HepG2 (cell line): ENCODE results near the gene DOK1. TPM values are rescaled to one million over a fixed set of nuclear protein-coding genes. Genes with fewer than 3 reads are reported as not detected.

Experiments
- ATAC-seq: fragments of 200-7000 bp; cut with Tn5 transposase; 3 replicates; pipeline ENCODE4 v1.9.1; 2020; ENCODE audit warnings: mild to moderate bottlenecking, moderate library complexity
- BruUV-seq: library from RNA; stranded (reverse); fragments of 400-500 nt; replicated peaks from 2 replicates; lab custom pipeline; 2021; lab: Mats Ljungman, UMichigan
- CTCF ChIA-PET: fragments of 300-600 bp; formaldehyde crosslinking; extraction: SDS; loops from one replicate; lab custom pipeline; 2021; ENCODE audit warnings: low total read pairs, inconsistent platforms, low intra/inter-chr PET ratio; lab: Yijun Ruan, JAX
- POLR2A ChIA-PET: fragments of 350-600 bp; sonication (Branson Sonifier 250); formaldehyde crosslinking; loops from one replicate; lab custom pipeline; 2020; ENCODE audit warnings: antibody characterized with exemption, inconsistent platforms; lab: Yijun Ruan, JAX
- DNase-seq: peaks from one replicate; pipeline ENCODE4 v3.0.0-alpha.2; 2015; ENCODE audit warnings: low spot score
- FAIRE-seq: peaks from 3 replicates; lab custom pipeline; 2011; peaks lifted over from hg19 to GRCh38; lab: Jason Lieb, UNC
- H2AFZ ChIP-seq: one replicate; pipeline ENCODE4 v1.6.1; 2011; ENCODE audit warnings: low read length, inconsistent platforms
- H3K27ac ChIP-seq: fragments of 300-600 bp; 3 replicates; pipeline ENCODE4 v1.8.0; 2011; ENCODE audit warnings: mixed run types, mild to moderate bottlenecking, mixed read lengths, low read length, inconsistent platforms; ENCODE audit not compliant: insufficient read depth; ENCODE audit errors: extremely low read length
- H3K27me3 ChIP-seq, 2 experiments: fragments of 200-600 bp in 1 of 2; 2 replicates in 1 of 2; 3 replicates in 1 of 2; pipeline versions ENCODE4 v1.6.0 to v1.8.0; 2011; ENCODE audit warnings: low read length in 2 of 2, mild to moderate bottlenecking in 2 of 2, moderate library complexity in 2 of 2, inconsistent platforms in 1 of 2; ENCODE audit not compliant: insufficient read depth in 2 of 2, control insufficient read depth in 1 of 2
- H3K36me3 ChIP-seq, 2 experiments: fragments of 200-600 bp in 1 of 2; replicated peaks in 1 of 2; 2 replicates in 1 of 2; 3 replicates in 1 of 2; pipeline versions ENCODE4 v1.5.1 to v1.8.0; 2011; ENCODE audit warnings: low read length in 2 of 2, inconsistent platforms in 1 of 2; ENCODE audit not compliant: insufficient read depth in 2 of 2, control insufficient read depth in 1 of 2
- H3K4me1 ChIP-seq: 2 replicates; pipeline ENCODE4 v1.5.1; 2012; ENCODE audit warnings: low read length, inconsistent platforms; ENCODE audit not compliant: insufficient read depth
- H3K4me2 ChIP-seq: 2 replicates; pipeline ENCODE4 v1.6.0; 2011; ENCODE audit warnings: low read depth, low read length, inconsistent platforms
- H3K4me3 ChIP-seq, 3 experiments: fragments of 200-600 bp in 1 of 3; sonication (generic), shearing (Covaris generic) in 1 of 3; replicated peaks in 1 of 3; 2 replicates each; pipeline ENCODE4 v1.5.1; 2011 to 2016; ENCODE audit warnings: low read length in 3 of 3, inconsistent platforms in 2 of 3, low read depth in 2 of 3, mild to moderate bottlenecking in 2 of 3, control low read depth in 1 of 3, mixed read lengths in 1 of 3; ENCODE audit not compliant: insufficient read depth in 1 of 3
- H3K79me2 ChIP-seq: one replicate; pipeline ENCODE4 v1.6.1; 2011; ENCODE audit warnings: low read length, inconsistent platforms; ENCODE audit not compliant: insufficient read depth
- H3K9ac ChIP-seq: 2 replicates; pipeline ENCODE4 v1.6.0; 2011; ENCODE audit warnings: mild to moderate bottlenecking, low read depth, low read length, inconsistent platforms; ENCODE audit not compliant: insufficient read depth
- H3K9me3 ChIP-seq: 2 replicates; pipeline ENCODE4 v1.5.1; 2012; ENCODE audit warnings: mild to moderate bottlenecking, low read length
- H4K20me1 ChIP-seq: 2 replicates; pipeline ENCODE4 v1.6.0; 2011; ENCODE audit warnings: inconsistent platforms, mild to moderate bottlenecking, low read length, moderate library complexity; ENCODE audit not compliant: insufficient read depth
- AGO2 ChIP-seq: fragments of 200-400 bp; formaldehyde crosslinking; optimal IDR thresholded peaks from 2 replicates; pipeline ENCODE3; 2017; ENCODE audit warnings: mild to moderate bottlenecking, low read depth, low read length, moderate library complexity
- FOXO4 ChIP-seq: sonication (generic); formaldehyde crosslinking; conservative IDR thresholded peaks from 2 replicates; pipeline ENCODE4 v1.8.1; 2023; ENCODE audit warnings: missing genetic modification reagents
- KDM2A ChIP-seq: sonication (generic); formaldehyde crosslinking; IDR thresholded peaks from 2 replicates; pipeline ENCODE4 v1.4.0; 2020; ENCODE audit warnings: low read depth, missing genetic modification reagents, borderline replicate concordance
- MZF1 ChIP-seq: sonication (generic); formaldehyde crosslinking; IDR thresholded peaks from 2 replicates; pipeline ENCODE4 v1.8.1; 2023; ENCODE audit warnings: mild to moderate bottlenecking, missing genetic modification reagents, borderline replicate concordance
- NRL ChIP-seq: sonication (generic); formaldehyde crosslinking; IDR thresholded peaks from 2 replicates; pipeline ENCODE4 v1.5.0; 2020; ENCODE audit warnings: missing genetic modification reagents, mild to moderate bottlenecking, moderate library complexity, borderline replicate concordance
- ZC3H13 ChIP-seq: sonication (generic); formaldehyde crosslinking; IDR thresholded peaks from 2 replicates; pipeline ENCODE4 v1.8.1; 2023; ENCODE audit warnings: mild to moderate bottlenecking, missing genetic modification reagents, moderate library complexity
- ZNF318 ChIP-seq: sonication (generic); formaldehyde crosslinking; IDR thresholded peaks from 2 replicates; pipeline ENCODE4 v1.4.0; 2020; ENCODE audit warnings: mild to moderate bottlenecking, missing genetic modification reagents
- ZNF687 ChIP-seq: sonication (generic); formaldehyde crosslinking; IDR thresholded peaks from 2 replicates; pipeline ENCODE4 v1.5.1; 2020; ENCODE audit warnings: mild to moderate bottlenecking, missing genetic modification reagents, moderate library complexity
- WGBS: methylation state at CpG from one replicate; pipeline ENCODE4 v1.1.6; 2017; ENCODE audit warnings: low lambda C conversion rate; 5-methylcytosine and 5-hydroxymethylcytosine counted together
- in situ Hi-C: cut with HindIII; loops from 2 replicates; pipeline ENCODE4 v1.10.0; 2017; ENCODE audit warnings: low pct_unique_long_range_greater_than_20kb; ENCODE audit not compliant: extremely low pct_ligation_motif_present
- intact Hi-C: fragments of 100-400 bp; cut with micrococcal nuclease; formaldehyde crosslinking; loops from one replicate; pipeline ENCODE4 v1.10.0; 2022; ENCODE audit not compliant: unreplicated experiment
- polyA plus RNA-seq, 8 experiments: library from polyadenylated mRNA; depleted of rRNA in 3 of 8; stranded (reverse) in 7 of 8; unstranded in 1 of 8; fragments of >200 nt; fragmentation: Illumina TruSeq in 4 of 8; extraction: Trizol in 4 of 8; gene quantifications; 2 replicates each; pipeline versions ENCODE4 v1.2.1 to v1.2.3, GENCODE V29; 2011 to 2016; ENCODE audit warnings: low read depth in 4 of 8, missing spikeins in 1 of 8, mixed read lengths in 1 of 8; ENCODE audit not compliant: insufficient read depth in 1 of 8
- total RNA-seq, 5 experiments: library from RNA; depleted of rRNA; stranded (reverse); fragments of >200 nt; fragmentation: Illumina TruSeq; extraction: Trizol; gene quantifications; 2 replicates each; pipeline ENCODE4 v1.2.3, GENCODE V29; 2016; ENCODE audit warnings: low read depth in 1 of 5

DOK1 gene
- total and polyA plus RNA-seq, 2 of the 13 experiments (the other 11 are each of a cell fraction or from before 2014, with no cell fraction given), result 0.53 to 0.74 TPM

GRCh38 chr2:74534411-74534810 lies 20.1 kb upstream of the DOK1 start:
- Histone ChIP-seq H3K9me3 (no peaks in the 10 kb centered on the region), H3K4me3 (no peak overlapping the region), H3K9ac (no peak overlapping the region), H3K27ac (no peak overlapping the region), H3K4me1 (peaks cover 19% of the 10 kb centered on the region), H3K36me3 (peaks cover 7 to 12% of the 10 kb centered on the region in 2 experiments; a peak in 3 of 5 replicates), H2AFZ (no peak overlapping the region), H4K20me1 (no peaks in the 10 kb centered on the region), H3K27me3 (peaks cover 4 to 28% of the 10 kb centered on the region in 2 experiments; a peak in 3 of 5 replicates), H3K79me2 (peaks cover 5% of the 10 kb centered on the region), H3K4me2 (no peak overlapping the region)
- POLR2A ChIA-PET, result no interaction called here
- CTCF ChIA-PET, result no interaction called here
- DNase-seq (no peak), ATAC-seq (no peak), FAIRE-seq (no peak)
- TF ChIP-seq KDM2A (CRISPR knock-in tag) (peak; percentile 20; the same call in 1 of the 2 replicates), FOXO4 (CRISPR knock-in tag) (no peak), NRL (CRISPR knock-in tag) (peak; percentile 43; the same call in 1 of the 2 replicates), ZNF687 (CRISPR knock-in tag) (0 out of 2 replicates have a peak, but pooled peaks have one; percentile 9), ZNF318 (CRISPR knock-in tag) (peak; percentile 62; the same call in 1 of the 2 replicates), MZF1 (CRISPR knock-in tag) (no peak), AGO2 (peak; percentile 77), ZC3H13 (CRISPR knock-in tag) (0 out of 2 replicates have a peak, but pooled peaks have one; percentile 40)
- no TSS peak for BruUV-seq
- 95% methylated on average over 12 of the region's 12 CpGs for WGBS
- intact Hi-C loops (no loop called here), in situ Hi-C loops (no loop called here)
